HG03175 (cell line): Measurements from ENCODE around the gene CLEC4M.
"Not testable (repeated sequence)": the region's sequence is repeated elsewhere in the genome, so short reads cannot be mapped to it uniquely, and the experiment has no call there.

ENCODE experiments used
- ATAC-seq: cut with Tn5 transposase; IDR thresholded peaks from one replicate; pipeline ENCODE4 v1.9.1; 2021; ENCODE audit warnings: mild to moderate bottlenecking, moderate library complexity; ENCODE audit not compliant: unreplicated experiment

Gene CLEC4M

GRCh38 chr19:7806234-7806633 lies 43.2 kb downstream of the CLEC4M start:
- ATAC-seq = no peak

- ATAC-seq = no peak
These were observed 43.8 kb downstream of the CLEC4M start for GRCh38 chr19:7806876-7807275.

GRCh38 chr19:7808108-7808507 lies 45.1 kb downstream of the CLEC4M start:
- no peak for ATAC-seq

GRCh38 chr19:7811989-7812388 lies 48.9 kb downstream of the CLEC4M start:
- no peak for ATAC-seq

GRCh38 chr19:7815325-7815724 lies 52.3 kb downstream of the CLEC4M start:
- peak; percentile 33 for ATAC-seq

GRCh38 chr19:7816040-7816439 lies 53.0 kb downstream of the CLEC4M start:
- ATAC-seq = not testable (repeated sequence)

GRCh38 chr19:7817801-7818200 lies 54.8 kb downstream of the CLEC4M start:
- ATAC-seq = no peak

GRCh38 chr19:7818806-7819205 lies 55.8 kb downstream of the CLEC4M start:
- ATAC-seq = no peak
